ENCODE measurements around the gene ZNF283.
"Not testable (repeated sequence)": the region's sequence is repeated elsewhere in the genome, so short reads cannot be mapped to it uniquely, and the experiment has no call there.

ZNF283 gene

DNA sequence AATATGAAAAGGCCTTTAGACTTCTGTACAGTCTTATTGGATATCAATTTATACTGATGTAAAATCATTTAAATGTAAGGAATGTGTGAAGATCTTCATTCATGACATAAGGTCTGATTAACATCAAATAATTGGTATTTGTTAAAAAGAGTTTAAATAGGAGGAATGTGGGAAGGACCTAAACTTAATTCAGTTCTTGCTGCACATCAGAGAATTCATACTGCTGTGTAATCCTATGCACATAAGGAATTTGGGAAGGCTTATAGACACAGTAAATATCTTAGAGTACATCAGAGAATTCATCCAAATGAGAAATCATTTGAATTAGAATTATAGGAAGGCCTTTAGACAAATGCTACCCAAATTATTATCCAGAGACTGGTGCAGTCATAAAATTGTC is 21.7 kb downstream of the ZNF283 start:
- DNase-seq (no peak), ATAC-seq (no peak)

GRCh38 chr19:43858174-43858573 is 31.1 kb downstream of the ZNF283 start:
- DNase-seq (no peak), ATAC-seq (no peak)

- not testable (repeated sequence) for ATAC-seq, DNase-seq
Observed at GRCh38 chr19:43866923-43867322, 39.8 kb downstream of the ZNF283 start.

GRCh38 chr19:43872547-43873336 is 45.6 kb downstream of the ZNF283 start:
- DNase-seq = no peak
- no peak for ATAC-seq

DNA sequence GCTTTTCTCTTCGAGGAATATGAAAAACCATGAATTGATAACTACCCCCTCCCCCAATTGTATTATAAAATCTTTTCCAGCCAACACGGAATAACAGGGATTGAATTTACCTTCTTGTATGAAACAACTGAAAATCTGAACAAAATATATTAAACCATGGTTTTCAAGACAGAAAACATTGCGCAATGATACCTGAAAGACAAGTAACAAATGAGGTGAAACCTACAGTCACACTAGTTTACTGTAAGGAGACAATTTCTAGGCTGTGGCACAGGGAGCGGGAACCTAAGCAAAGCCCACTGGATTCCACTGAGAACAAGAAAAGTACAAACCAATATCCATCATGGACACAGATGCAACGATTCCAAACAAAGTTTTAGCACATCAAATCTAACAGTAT is 53.4 kb downstream of the ZNF283 start:
- no peak for DNase-seq
- ATAC-seq = no peak

DNA sequence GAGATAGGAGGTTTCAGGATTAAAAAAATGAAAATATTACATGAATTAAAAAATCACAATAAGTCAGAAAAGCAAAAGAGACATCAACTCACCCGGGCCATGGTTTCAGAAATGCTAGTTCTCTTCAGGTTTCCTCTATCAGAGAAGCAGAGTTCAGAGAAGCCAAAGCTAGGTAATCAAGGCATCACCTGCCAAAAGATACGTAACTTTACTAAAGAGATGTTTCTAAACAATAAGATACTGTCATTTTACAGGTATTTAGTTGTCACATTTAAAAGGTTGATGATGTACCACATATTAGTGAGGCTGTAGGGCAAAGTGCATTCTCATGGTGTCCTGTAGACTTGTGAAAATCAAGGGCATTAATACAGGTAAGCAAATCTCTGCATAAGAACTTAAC is 56.7 kb downstream of the ZNF283 start, which contains the start of gene ZNF404:
ZNF404 (minus strand) TSS at position 101 of the 400 bp plus-strand sequence.
- ATAC-seq (no peak), DNase-seq (no peak)

DNA sequence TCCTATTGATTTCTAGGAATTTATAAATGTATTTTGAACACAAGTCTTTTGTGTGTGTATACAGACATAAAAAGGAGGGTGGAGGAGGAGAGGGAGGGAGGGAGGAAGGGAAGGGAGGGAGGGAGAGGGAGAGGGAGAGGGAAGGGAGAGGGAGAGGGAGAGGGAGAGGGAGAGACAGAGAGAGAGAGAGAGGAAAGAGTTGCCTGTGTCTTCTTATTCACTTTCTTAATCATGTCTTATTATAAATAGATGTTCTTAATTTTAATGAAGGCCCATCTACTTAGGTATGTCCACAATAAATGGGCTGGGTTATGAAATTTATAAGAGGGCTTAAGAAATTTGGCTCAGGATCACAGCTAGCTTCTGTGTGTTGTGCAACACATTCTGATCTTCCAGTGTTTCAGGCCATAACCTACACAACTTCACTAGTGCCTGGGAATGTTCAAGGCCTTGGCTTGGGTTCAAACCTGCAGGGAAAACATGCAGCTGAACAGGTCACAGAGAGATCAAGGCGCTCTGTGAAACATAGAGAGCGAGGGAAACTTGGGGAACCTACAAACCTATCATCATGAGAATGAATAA is 68.7 kb downstream of the ZNF283 start:
- ATAC-seq (no peak), DNase-seq (no peak)
